ENCODE data around the gene DACT1. TPM values are rescaled to one million over a fixed set of nuclear protein-coding genes. Genes with fewer than 3 reads are reported as not detected.

DACT1 gene
- polyA plus RNA-seq, 1 donor from 2014 or later = 125 TPM

GRCh38 chr14:58673722-58674121, 36.0 kb downstream of the DACT1 start:
- TF ChIP-seq CTCF (IDR thresholded peaks at IDR 0.05; ENCODE audit: poor library complexity, severe bottlenecking) (no peak), EZH2 (IDR thresholded peaks at IDR 0.05; ENCODE audit: borderline replicate concordance, insufficient read depth, low read length, poor library complexity, severe bottlenecking) (no peak), TAF1 (IDR thresholded peaks at IDR 0.05; ENCODE audit: low read depth) (no peak), SMC3 (conservative IDR thresholded peaks at IDR 0.05; ENCODE audit: poor library complexity) (no peak), RAD21 (conservative IDR thresholded peaks at IDR 0.05) (no peak), REST (IDR thresholded peaks at IDR 0.05; ENCODE audit: borderline replicate concordance) (no peak), MXI1 (conservative IDR thresholded peaks at IDR 0.05; ENCODE audit: poor library complexity, severe bottlenecking) (no peak), EP300 (conservative IDR thresholded peaks at IDR 0.05; ENCODE audit: poor library complexity, severe bottlenecking) (no peak), POLR2AphosphoS5 (IDR thresholded peaks at IDR 0.05) (no peak)
- Histone ChIP-seq H3K4me2 (ENCODE audit: low read length) (no peak overlapping the region), H3K9me3 (ENCODE audit: low read length) (no peaks in the 10 kb centered on the region)

GRCh38 chr14:58677001-58677400, 39.2 kb downstream of the DACT1 start:
- no peak overlapping the region for H3K4me2 ChIP-seq (ENCODE audit: low read length)

More at GRCh38 chr14:58673722-58674121, 36.0 kb downstream of the DACT1 start:
- Histone ChIP-seq H3K27ac (ENCODE audit: low read length) (no peak overlapping the region), H3K9me2 (ENCODE audit: insufficient read depth, low read length) (no peaks in the 10 kb centered on the region), H3F3A (ENCODE audit: insufficient read depth, low read length, poor library complexity, severe bottlenecking) (no peaks in the 10 kb centered on the region), H2AFZ (ENCODE audit: low read depth, low read length) (no peak overlapping the region), H3K9ac (ENCODE audit: low read length) (no peak overlapping the region), H4K20me1 (ENCODE audit: insufficient read depth) (no peaks in the 10 kb centered on the region), H3K4me3 (ENCODE audit: low read length) (no peak overlapping the region), H3K36me3 (ENCODE audit: insufficient read depth, low read length) (no peaks in the 10 kb centered on the region), H3K79me2 (replicated peaks; ENCODE audit: insufficient read depth, low read length) (no peaks in the 10 kb centered on the region), H3K27me3 (ENCODE audit: insufficient read depth, low read depth, low read length) (no peaks in the 10 kb centered on the region)

More at GRCh38 chr14:58677001-58677400, 39.2 kb downstream of the DACT1 start:
- Histone ChIP-seq H3K27me3 (ENCODE audit: insufficient read depth, low read depth, low read length) (no peaks in the 10 kb centered on the region), H3K9me2 (ENCODE audit: insufficient read depth, low read length) (no peaks in the 10 kb centered on the region), H3K36me3 (ENCODE audit: insufficient read depth, low read length) (no peaks in the 10 kb centered on the region), H3F3A (ENCODE audit: insufficient read depth, low read length, poor library complexity, severe bottlenecking) (no peaks in the 10 kb centered on the region), H3K9me3 (ENCODE audit: low read length) (no peaks in the 10 kb centered on the region), H4K20me1 (ENCODE audit: insufficient read depth) (no peaks in the 10 kb centered on the region), H2AFZ (ENCODE audit: low read depth, low read length) (no peak overlapping the region), H3K79me2 (replicated peaks; ENCODE audit: insufficient read depth, low read length) (no peaks in the 10 kb centered on the region), H3K27ac (ENCODE audit: low read length) (no peak overlapping the region), H3K9ac (ENCODE audit: low read length) (no peak overlapping the region), H3K4me3 (ENCODE audit: low read length) (no peak overlapping the region)
- no peak for TF ChIP-seq SMC3 (conservative IDR thresholded peaks at IDR 0.05; ENCODE audit: poor library complexity)
- TF ChIP-seq MXI1 (conservative IDR thresholded peaks at IDR 0.05; ENCODE audit: poor library complexity, severe bottlenecking) = no peak
- no peak for TF ChIP-seq REST (IDR thresholded peaks at IDR 0.05; ENCODE audit: borderline replicate concordance)
- TF ChIP-seq CTCF (IDR thresholded peaks at IDR 0.05; ENCODE audit: poor library complexity, severe bottlenecking) = no peak
- TF ChIP-seq TAF1 (IDR thresholded peaks at IDR 0.05; ENCODE audit: low read depth) = no peak
- TF ChIP-seq EZH2 (IDR thresholded peaks at IDR 0.05; ENCODE audit: borderline replicate concordance, insufficient read depth, low read length, poor library complexity, severe bottlenecking) = no peak
- TF ChIP-seq RAD21 (conservative IDR thresholded peaks at IDR 0.05) = no peak
- no peak for TF ChIP-seq POLR2AphosphoS5 (IDR thresholded peaks at IDR 0.05)
- no peak for TF ChIP-seq EP300 (conservative IDR thresholded peaks at IDR 0.05; ENCODE audit: poor library complexity, severe bottlenecking)
